ENCODE measurements around the gene GLDN. TPM values are rescaled to one million over a fixed set of nuclear protein-coding genes. Genes with fewer than 3 reads are reported as not detected.

GLDN gene
- total RNA-seq, 3 donors from 2014 or later: 0.18 TPM; not detected in 2

- ATAC-seq: no peak
- H3K4me3 Mint-ChIP-seq: no peak overlapping the region
- H3K36me3 Mint-ChIP-seq (ENCODE audit: insufficient read depth): no peaks in the 10 kb centered on the region
- H3K9me3 Mint-ChIP-seq: no peaks in the 10 kb centered on the region
- no peaks in the 10 kb centered on the region for H3K27me3 Mint-ChIP-seq (ENCODE audit: low read depth)
- no peaks in the 10 kb centered on the region for H3K4me1 Mint-ChIP-seq (ENCODE audit: low read depth)
- DNase-seq: no peak
These were observed 7.4 kb upstream of the GLDN start for GRCh38 chr15:51334011-51334451.

- no peaks in the 10 kb centered on the region for H3K9me3 Mint-ChIP-seq
- DNase-seq (no peak), ATAC-seq (no peak)
- H3K4me3 Mint-ChIP-seq: no peak overlapping the region
- H3K4me1 Mint-ChIP-seq (ENCODE audit: low read depth): no peaks in the 10 kb centered on the region
- H3K27me3 Mint-ChIP-seq (ENCODE audit: low read depth): peaks cover 4% of the 10 kb centered on the region
- no peaks in the 10 kb centered on the region for H3K36me3 Mint-ChIP-seq (ENCODE audit: insufficient read depth)
These were observed 6.4 kb upstream of the GLDN start for GRCh38 chr15:51335087-51335486.

GRCh38 chr15:51335538-51336410 lies 5.7 kb upstream of the GLDN start:
- no peak for ATAC-seq
- Mint-ChIP-seq H3K36me3 (ENCODE audit: insufficient read depth) (no peaks in the 10 kb centered on the region), H3K4me3 (no peak overlapping the region)

GRCh38 chr15:51338496-51338895 lies 3.0 kb upstream of the GLDN start, which contains the start of gene CYP19A1:
Gene CYP19A1 (minus strand): TSS chr15:51338596. CDS start chr15:51242912, 95,684 bp downstream.
- no peak within 1 kb of the TSS for H3K4me3 Mint-ChIP-seq
- H3K27me3 Mint-ChIP-seq (ENCODE audit: low read depth): peaks cover 25% of the 10 kb centered on the region
- H3K36me3 Mint-ChIP-seq (ENCODE audit: insufficient read depth): no peaks in the 10 kb centered on the region
- DNase-seq: no peak
- no peak for ATAC-seq
- H3K9me3 Mint-ChIP-seq: no peaks in the 10 kb centered on the region
- no peaks in the 10 kb centered on the region for H3K4me1 Mint-ChIP-seq (ENCODE audit: low read depth)

More at GRCh38 chr15:51335538-51336410, 5.7 kb upstream of the GLDN start:
- Mint-ChIP-seq H3K4me1 (ENCODE audit: low read depth) (no peaks in the 10 kb centered on the region), H3K27me3 (ENCODE audit: low read depth) (peaks cover 10% of the 10 kb centered on the region), H3K9me3 (no peaks in the 10 kb centered on the region)
- no peak for DNase-seq

- DNase-seq (no peak), ATAC-seq (no peak)
- H3K9me3 Mint-ChIP-seq: no peaks in the 10 kb centered on the region
- H3K4me1 Mint-ChIP-seq (ENCODE audit: low read depth): no peaks in the 10 kb centered on the region
- H3K27me3 Mint-ChIP-seq (ENCODE audit: low read depth): peaks cover 26% of the 10 kb centered on the region
- no peaks in the 10 kb centered on the region for H3K36me3 Mint-ChIP-seq (ENCODE audit: insufficient read depth)
- H3K4me3 Mint-ChIP-seq: no peak overlapping the region
These were observed 958 bp downstream of the GLDN start for GRCh38 chr15:51342227-51342999.

GRCh38 chr15:51343466-51343865 lies 2.0 kb downstream of the GLDN start:
- peaks cover 26% of the 10 kb centered on the region for H3K27me3 Mint-ChIP-seq (ENCODE audit: low read depth)
- ATAC-seq (no peak), DNase-seq (no peak)
- no peak overlapping the region for H3K4me3 Mint-ChIP-seq
- no peaks in the 10 kb centered on the region for H3K4me1 Mint-ChIP-seq (ENCODE audit: low read depth)
- H3K9me3 Mint-ChIP-seq: no peaks in the 10 kb centered on the region
- no peaks in the 10 kb centered on the region for H3K36me3 Mint-ChIP-seq (ENCODE audit: insufficient read depth)

GRCh38 chr15:51346136-51346535 lies 4.7 kb downstream of the GLDN start:
- Mint-ChIP-seq H3K27me3 (ENCODE audit: low read depth) (peaks cover 16% of the 10 kb centered on the region), H3K36me3 (ENCODE audit: insufficient read depth) (no peaks in the 10 kb centered on the region), H3K4me1 (ENCODE audit: low read depth) (no peaks in the 10 kb centered on the region), H3K9me3 (no peaks in the 10 kb centered on the region), H3K4me3 (no peak overlapping the region)
- no peak for ATAC-seq
- DNase-seq: no peak

GRCh38 chr15:51348688-51349087 lies 7.2 kb downstream of the GLDN start:
- Mint-ChIP-seq H3K36me3 (ENCODE audit: insufficient read depth) (no peaks in the 10 kb centered on the region), H3K27me3 (ENCODE audit: low read depth) (peaks cover 10% of the 10 kb centered on the region), H3K4me3 (no peak overlapping the region), H3K9me3 (no peaks in the 10 kb centered on the region), H3K4me1 (ENCODE audit: low read depth) (no peaks in the 10 kb centered on the region)
- DNase-seq (no peak), ATAC-seq (no peak)

- DNase-seq (no peak), ATAC-seq (no peak)
- Mint-ChIP-seq H3K27me3 (ENCODE audit: low read depth) (peaks cover 10% of the 10 kb centered on the region), H3K36me3 (ENCODE audit: insufficient read depth) (no peaks in the 10 kb centered on the region), H3K4me3 (no peak overlapping the region), H3K4me1 (ENCODE audit: low read depth) (no peaks in the 10 kb centered on the region), H3K9me3 (no peaks in the 10 kb centered on the region)
These were observed 7.8 kb downstream of the GLDN start for GRCh38 chr15:51349156-51349844.

- no peaks in the 10 kb centered on the region for H3K9me3 Mint-ChIP-seq
- DNase-seq: no peak
- no peak for ATAC-seq
- peaks cover 12% of the 10 kb centered on the region for H3K27me3 Mint-ChIP-seq (ENCODE audit: low read depth)
- no peaks in the 10 kb centered on the region for H3K36me3 Mint-ChIP-seq (ENCODE audit: insufficient read depth)
- no peaks in the 10 kb centered on the region for H3K4me1 Mint-ChIP-seq (ENCODE audit: low read depth)
- H3K4me3 Mint-ChIP-seq: no peak overlapping the region
These were observed 9.3 kb downstream of the GLDN start for GRCh38 chr15:51350723-51351122.

GRCh38 chr15:51353976-51354375 lies 12.5 kb downstream of the GLDN start:
- no peaks in the 10 kb centered on the region for H3K9me3 Mint-ChIP-seq
- DNase-seq (no peak), ATAC-seq (no peak)
- H3K36me3 Mint-ChIP-seq (ENCODE audit: insufficient read depth): no peaks in the 10 kb centered on the region
- H3K4me3 Mint-ChIP-seq: no peak overlapping the region
- H3K4me1 Mint-ChIP-seq (ENCODE audit: low read depth): no peaks in the 10 kb centered on the region
- H3K27me3 Mint-ChIP-seq (ENCODE audit: low read depth): peaks cover 12% of the 10 kb centered on the region

GRCh38 chr15:51355096-51355495 lies 13.6 kb downstream of the GLDN start:
- no peak for ATAC-seq

GRCh38 chr15:51356147-51356546 lies 14.7 kb downstream of the GLDN start:
- Mint-ChIP-seq H3K9me3 (no peaks in the 10 kb centered on the region), H3K27me3 (ENCODE audit: low read depth) (peaks cover 10% of the 10 kb centered on the region), H3K36me3 (ENCODE audit: insufficient read depth) (no peaks in the 10 kb centered on the region), H3K4me1 (ENCODE audit: low read depth) (no peaks in the 10 kb centered on the region), H3K4me3 (no peak overlapping the region)
- no peak for ATAC-seq
- DNase-seq: no peak

More at GRCh38 chr15:51355096-51355495, 13.6 kb downstream of the GLDN start:
- no peak for DNase-seq
- Mint-ChIP-seq H3K4me1 (ENCODE audit: low read depth) (no peaks in the 10 kb centered on the region), H3K4me3 (no peak overlapping the region), H3K9me3 (no peaks in the 10 kb centered on the region), H3K36me3 (ENCODE audit: insufficient read depth) (no peaks in the 10 kb centered on the region), H3K27me3 (ENCODE audit: low read depth) (peaks cover 12% of the 10 kb centered on the region)

GRCh38 chr15:51356983-51357382 lies 15.5 kb downstream of the GLDN start:
- no peaks in the 10 kb centered on the region for H3K4me1 Mint-ChIP-seq (ENCODE audit: low read depth)
- no peaks in the 10 kb centered on the region for H3K36me3 Mint-ChIP-seq (ENCODE audit: insufficient read depth)
- peaks cover 2% of the 10 kb centered on the region for H3K27me3 Mint-ChIP-seq (ENCODE audit: low read depth)
- no peak overlapping the region for H3K4me3 Mint-ChIP-seq
- no peaks in the 10 kb centered on the region for H3K9me3 Mint-ChIP-seq
- DNase-seq (no peak), ATAC-seq (no peak)

All from activated T-cell treated with anti-CD3 and anti-CD28 coated beads, Interleukin-2, amount 50 U/mL, for 4 hours (primary cell).